IMR-90 (cell line): Measurements from ENCODE around the gene FTSJ3. TPM values are rescaled to one million over a fixed set of nuclear protein-coding genes. Genes with fewer than 3 reads are reported as not detected.

Experiments
- ATAC-seq: fragments of 200-7000 bp; cut with Tn5 transposase; 2 replicates; pipeline ENCODE4 v1.9.1; 2020; ENCODE audit warnings: low read depth, mild to moderate bottlenecking, moderate library complexity
- BruUV-seq: library from RNA; stranded (reverse); fragments of 400-500 nt; replicated peaks from 2 replicates; lab custom pipeline; 2021; lab: Mats Ljungman, UMichigan
- CTCF ChIA-PET: fragments of 300-600 bp; formaldehyde crosslinking; extraction: SDS; loops from one replicate; lab custom pipeline; 2021; ENCODE audit warnings: antibody characterized with exemption; lab: Yijun Ruan, JAX
- POLR2A ChIA-PET: fragments of 300-600 bp; sonication (Branson Sonifier 250); formaldehyde crosslinking; loops from one replicate; lab custom pipeline; 2022; ENCODE audit warnings: antibody characterized with exemption; ENCODE audit not compliant: unreplicated experiment; lab: Charles Lee
- DNase-seq: peaks from one replicate; pipeline ENCODE4 v3.0.0; 2013
- H2AFZ ChIP-seq: replicated peaks from 2 replicates; pipeline ENCODE3; 2013; ENCODE audit warnings: low read length, mild to moderate bottlenecking; ENCODE audit not compliant: poor library complexity
- H2AK5ac ChIP-seq: 2 replicates; pipeline ENCODE4 v1.6.1; 2013; ENCODE audit warnings: low read depth, low read length, inconsistent platforms
- H2AK9ac ChIP-seq: replicated peaks from 2 replicates; pipeline ENCODE3; 2013; ENCODE audit warnings: mild to moderate bottlenecking, low read depth, low read length, moderate library complexity; ENCODE audit not compliant: poor library complexity
- H2BK120ac ChIP-seq: 2 replicates; pipeline ENCODE4 v1.6.1; 2013; ENCODE audit warnings: low read depth, low read length, inconsistent platforms
- H2BK15ac ChIP-seq: 3 replicates; pipeline ENCODE4 v1.6.1; 2013; ENCODE audit warnings: low read depth, low read length, inconsistent platforms
- H2BK20ac ChIP-seq: 2 replicates; pipeline ENCODE4 v1.6.1; 2013; ENCODE audit warnings: low read depth, mild to moderate bottlenecking, inconsistent platforms, low read length, moderate library complexity
- H2BK5ac ChIP-seq: 2 replicates; pipeline ENCODE4 v1.6.1; 2013; ENCODE audit warnings: mild to moderate bottlenecking, low read depth, low read length, inconsistent platforms; ENCODE audit not compliant: poor library complexity, severe bottlenecking
- H3K14ac ChIP-seq: replicated peaks from 2 replicates; pipeline ENCODE4 v1.6.1; 2013; ENCODE audit warnings: low read depth, low read length, inconsistent platforms
- H3K18ac ChIP-seq: 2 replicates; pipeline ENCODE4 v1.6.1; 2013; ENCODE audit warnings: low read depth, low read length, control low read depth
- H3K23ac ChIP-seq: 2 replicates; pipeline ENCODE4 v1.6.1; 2013; ENCODE audit warnings: low read depth, low read length, inconsistent platforms
- H3K27ac ChIP-seq: 2 replicates; pipeline ENCODE4 v1.5.1; 2013; ENCODE audit warnings: mild to moderate bottlenecking, control low read depth, low read length; ENCODE audit not compliant: insufficient read depth
- H3K27me3 ChIP-seq: 2 replicates; pipeline ENCODE4 v1.6.1; 2013; ENCODE audit warnings: low read length; ENCODE audit not compliant: control insufficient read depth, insufficient read depth
- H3K36me3 ChIP-seq: 2 replicates; pipeline ENCODE4 v1.6.1; 2013; ENCODE audit warnings: low read length, mixed read lengths; ENCODE audit not compliant: control insufficient read depth, insufficient read depth
- H3K4ac ChIP-seq: 2 replicates; pipeline ENCODE4 v1.6.1; 2013; ENCODE audit warnings: low read depth, low read length, inconsistent platforms
- H3K4me1 ChIP-seq: 2 replicates; pipeline ENCODE4 v1.6.1; 2013; ENCODE audit warnings: low read length, mixed read lengths; ENCODE audit not compliant: control insufficient read depth, insufficient read depth
- H3K4me2 ChIP-seq: 2 replicates; pipeline ENCODE4 v1.6.1; 2013; ENCODE audit warnings: low read depth, mild to moderate bottlenecking, control low read depth, low read length, moderate library complexity
- H3K4me3 ChIP-seq: 2 replicates; pipeline ENCODE4 v1.5.1; 2013; ENCODE audit warnings: low read depth, mild to moderate bottlenecking, control low read depth, low read length, moderate library complexity; ENCODE audit not compliant: insufficient read depth
- H3K56ac ChIP-seq: 2 replicates; pipeline ENCODE4 v1.6.1; 2013; ENCODE audit warnings: low read length, inconsistent platforms; ENCODE audit not compliant: insufficient read depth; ENCODE audit errors: extremely low read depth
- H3K79me1 ChIP-seq, 2 experiments: 2 replicates each; pipeline ENCODE4 v1.6.1; 2013; ENCODE audit warnings: low read length in 2 of 2, inconsistent platforms in 1 of 2, low read depth in 1 of 2
- H3K9ac ChIP-seq: 2 replicates; pipeline ENCODE4 v1.6.1; 2013; ENCODE audit warnings: low read depth, low read length, control low read depth
- H3K9me1 ChIP-seq: 2 replicates; pipeline ENCODE4 v1.6.1; 2013; ENCODE audit warnings: low read length, inconsistent platforms; ENCODE audit not compliant: insufficient read depth
- H3K9me3 ChIP-seq: 2 replicates; pipeline ENCODE4 v1.6.1; 2013; ENCODE audit warnings: low read length; ENCODE audit not compliant: control insufficient read depth, insufficient read depth
- H4K20me1 ChIP-seq: 2 replicates; pipeline ENCODE4 v1.6.1; 2013; ENCODE audit warnings: low read length, inconsistent platforms; ENCODE audit not compliant: insufficient read depth
- H4K5ac ChIP-seq: 2 replicates; pipeline ENCODE4 v1.6.1; 2013; ENCODE audit warnings: mild to moderate bottlenecking, low read depth, low read length, control low read depth
- H4K8ac ChIP-seq, 2 experiments: 2 replicates each; pipeline ENCODE4 v1.6.1; 2013; ENCODE audit warnings: low read depth in 2 of 2, low read length in 2 of 2, control low read depth in 1 of 2, inconsistent platforms in 1 of 2
- H4K91ac ChIP-seq: 2 replicates; pipeline ENCODE4 v1.6.1; 2013; ENCODE audit warnings: low read depth, low read length, inconsistent platforms; ENCODE audit not compliant: insufficient read depth
- BHLHE40 ChIP-seq: fragments of 150-350 bp; IDR thresholded peaks from 2 replicates; pipeline ENCODE4 v1.6.1; 2016; ENCODE audit warnings: mild to moderate bottlenecking, low read depth, low read length
- CEBPB ChIP-seq: IDR thresholded peaks from 2 replicates; pipeline ENCODE4 v1.6.1; 2012; ENCODE audit warnings: low read depth, low read length, improper control_type of control experiment
- CHD1 ChIP-seq: IDR thresholded peaks from 2 replicates; pipeline ENCODE4 v1.6.1; 2012; ENCODE audit warnings: low read depth, low read length, improper control_type of control experiment
- CTCF ChIP-seq: conservative IDR thresholded peaks from 2 replicates; pipeline ENCODE4 v1.5.1; 2012; ENCODE audit warnings: mild to moderate bottlenecking, low read depth, low read length, improper control_type of control experiment
- ELK1 ChIP-seq: fragments of 150-350 bp; IDR thresholded peaks from 2 replicates; pipeline ENCODE4 v1.6.1; 2016; ENCODE audit warnings: low read depth, mild to moderate bottlenecking, low read length, moderate library complexity, borderline replicate concordance
- MAZ ChIP-seq: IDR thresholded peaks from 2 replicates; pipeline ENCODE4 v1.6.1; 2012; ENCODE audit warnings: low read depth, mild to moderate bottlenecking, low read length, improper control_type of control experiment, moderate library complexity, borderline replicate concordance
- MXI1 ChIP-seq: IDR thresholded peaks from 2 replicates; pipeline ENCODE4 v1.6.1; 2012; ENCODE audit warnings: low read depth, mild to moderate bottlenecking, low read length, moderate library complexity, borderline replicate concordance
- NFE2L2 ChIP-seq: fragments of 150-350 bp; IDR thresholded peaks from 2 replicates; pipeline ENCODE4 v1.6.1; 2016; ENCODE audit warnings: low read depth, mild to moderate bottlenecking, low read length
- POLR2A ChIP-seq: IDR thresholded peaks from 2 replicates; pipeline ENCODE4 v1.6.1; 2012; ENCODE audit warnings: mild to moderate bottlenecking, low read depth, low read length
- RAD21 ChIP-seq: IDR thresholded peaks from 2 replicates; pipeline ENCODE4 v1.6.1; 2012; ENCODE audit warnings: low read length, improper control_type of control experiment
- RCOR1 ChIP-seq: IDR thresholded peaks from 2 replicates; pipeline ENCODE4 v1.6.1; 2012; ENCODE audit warnings: mild to moderate bottlenecking, low read length, improper control_type of control experiment; ENCODE audit not compliant: insufficient replicate concordance
- SMC3 ChIP-seq: fragments of 150-350 bp; IDR thresholded peaks from 2 replicates; pipeline ENCODE4 v1.6.1; 2016; ENCODE audit warnings: low read depth, mild to moderate bottlenecking, antibody characterized with exemption, low read length, moderate library complexity
- USF2 ChIP-seq: fragments of 150-350 bp; IDR thresholded peaks from 2 replicates; pipeline ENCODE4 v1.6.1; 2017; ENCODE audit warnings: mild to moderate bottlenecking, antibody characterized with exemption, low read length, low read depth
- WGBS, 2 experiments: methylation state at CpG; one replicate each; pipeline versions ENCODE4 v1.1.5 to v1.1.7; 2013; ENCODE audit warnings: missing lambda C conversion rate in 2 of 2; ENCODE audit not compliant: insufficient read length in 1 of 2; ENCODE audit errors: extremely low coverage in 2 of 2; 5-methylcytosine and 5-hydroxymethylcytosine counted together
- dilution Hi-C: fragments of 300-500 bp; cut with HindIII; formaldehyde crosslinking; loops from one replicate; pipeline ENCODE4 v1.14.3; 2018; ENCODE audit warnings: low sequenced_read_pairs; ENCODE audit not compliant: unreplicated experiment
- in situ Hi-C: fragments of 300-500 bp; cut with MboI; formaldehyde crosslinking; loops from 3 replicates; pipeline ENCODE4 v1.14.3; 2019; ENCODE audit warnings: low sequenced_read_pairs, inconsistent platforms, mixed read lengths
- intact Hi-C: fragments of 100-400 bp; cut with micrococcal nuclease; formaldehyde crosslinking; loops from 2 replicates; pipeline ENCODE4 v1.10.0; 2022
- polyA plus RNA-seq, 3 experiments: library from polyadenylated mRNA; depleted of rRNA; stranded (reverse); fragments of >200 nt; gene quantifications; 2 replicates each; pipeline ENCODE4 v1.2.3, GENCODE V29; 2012; ENCODE audit warnings: low replicate concordance in 1 of 3
- total RNA-seq: library from RNA; depleted of rRNA; stranded (reverse); fragments of >200 nt; gene quantifications from 2 replicates; pipeline ENCODE4 v1.2.3, GENCODE V29; 2012

The FTSJ3 gene
- total and polyA plus RNA-seq, 2 of the 4 experiments (the other 2 are of a cell fraction) = 51.3 to 68.1 TPM

GRCh38 chr17:63774141-63774968 lies 53.1 kb downstream of the FTSJ3 start, which contains the start of gene DDX42:
DDX42 (plus strand) TSS chr17:63774170; CDS start chr17:63787050, 12,880 bp downstream.
- peak within 1 kb of the TSS; percentile 99 for H3K4ac ChIP-seq
- 0 out of 2 replicates have a peak, but pooled peaks cover 2% of the 10 kb centered on the region for H3K4me1 ChIP-seq
- H3K4me2 ChIP-seq = peak within 1 kb of the TSS; percentile 98
- H3K4me3 ChIP-seq = peak within 1 kb of the TSS; percentile 100
- H3K27ac ChIP-seq = peak within 1 kb of the TSS; percentile 94
- H4K8ac ChIP-seq = peak within 1 kb of the TSS; percentile 95 to 98
- peak within 1 kb of the TSS; percentile 98; the same call in 2 of the 3 replicates for H2BK15ac ChIP-seq
- peaks cover 68% of the 10 kb centered on the region for H4K20me1 ChIP-seq
- peaks cover 2% of the 10 kb centered on the region for H3K9me1 ChIP-seq
- peak within 1 kb of the TSS; percentile 100 for H3K14ac ChIP-seq
- in situ Hi-C loops = no loop called here
- ChIA-PET CTCF (interaction anchor here (0.8 to 1.1 kb wide), 2 partner anchors 8 to 10 kb away, joined by 3 to 4 read pairs; no protein-coding TSS in a partner anchor), POLR2A (interaction anchor here (0.7 to 1.5 kb wide), 4 partner anchors 9 to 52 kb away, joined by 3 to 5 read pairs (median 4); no protein-coding TSS in a partner anchor)
- H2AK5ac ChIP-seq = peak within 1 kb of the TSS; percentile 90
- no TSS peak for BruUV-seq
- peak within 1 kb of the TSS; percentile 100 for H4K91ac ChIP-seq
- no peaks in the 10 kb centered on the region for H3K27me3 ChIP-seq
- H4K5ac ChIP-seq = peak within 1 kb of the TSS; percentile 92
- DNase-seq (peak; percentile 54), ATAC-seq (peak; percentile 8)
- H3K18ac ChIP-seq = peak within 1 kb of the TSS; percentile 88
- peak within 1 kb of the TSS; percentile 92 for H2BK120ac ChIP-seq
- peaks cover 4% of the 10 kb centered on the region for H3K36me3 ChIP-seq
- H2AFZ ChIP-seq = peak within 1 kb of the TSS; percentile 96
- H2AK9ac ChIP-seq = peak within 1 kb of the TSS; percentile 100
- H2BK5ac ChIP-seq = peak within 1 kb of the TSS; percentile 96
- peak within 1 kb of the TSS; percentile 99 for H3K9ac ChIP-seq
- peak within 1 kb of the TSS; percentile 100 for H3K23ac ChIP-seq
- dilution Hi-C loops = no loop called here
- peaks cover 0 to 41% of the 10 kb centered on the region in 2 experiments; a peak in 2 of 4 replicates for H3K79me1 ChIP-seq
- peak within 1 kb of the TSS; percentile 38; the same call in 1 of the 2 replicates for H2BK20ac ChIP-seq
- intact Hi-C loops = no loop called here
- WGBS, 2 experiments = 0% methylated on average over 7 of the region's 67 CpGs; no CpG with 5 or more reads in 1 of the 2 experiments
- H3K56ac ChIP-seq = peak within 1 kb of the TSS; percentile 100
- no peaks in the 10 kb centered on the region for H3K9me3 ChIP-seq
- no peak for TF ChIP-seq USF2
- TF ChIP-seq ELK1 = no peak
- no peak for TF ChIP-seq NFE2L2
- no peak for TF ChIP-seq POLR2A
- no peak for TF ChIP-seq MXI1
- TF ChIP-seq CTCF = 0 out of 2 replicates have a peak, but pooled peaks have one; percentile 7
- no peak for TF ChIP-seq RCOR1
- TF ChIP-seq CHD1 = 0 out of 2 replicates have a peak, but pooled peaks have one; percentile 19
- no peak for TF ChIP-seq RAD21
- 0 out of 2 replicates have a peak, but pooled peaks have one; percentile 12 for TF ChIP-seq MAZ
- TF ChIP-seq CEBPB = no peak
- TF ChIP-seq SMC3 = no peak
- TF ChIP-seq BHLHE40 = no peak
